HUES48 (cell line): Measurements from ENCODE around the gene CACNA1C.
"Not testable (repeated sequence)": the region's sequence is repeated elsewhere in the genome, so short reads cannot be mapped to it uniquely, and the experiment has no call there.

Source experiments
- H3K27ac ChIP-seq: one replicate; pipeline ENCODE4 v1.7.0; 2013; ENCODE audit warnings: low read depth, low read length, inconsistent platforms
- H3K27me3 ChIP-seq: 2 replicates; pipeline ENCODE4 v1.6.1; 2013; ENCODE audit warnings: mild to moderate bottlenecking, low read length; ENCODE audit not compliant: control insufficient read depth, insufficient read depth
- H3K36me3 ChIP-seq: 2 replicates; pipeline ENCODE4 v1.6.1; 2013; ENCODE audit warnings: low read length; ENCODE audit not compliant: control insufficient read depth, insufficient read depth
- H3K4me1 ChIP-seq: 2 replicates; pipeline ENCODE4 v1.6.1; 2013; ENCODE audit warnings: mild to moderate bottlenecking, low read length; ENCODE audit not compliant: control insufficient read depth, insufficient read depth
- H3K4me3 ChIP-seq: 2 replicates; pipeline ENCODE4 v1.5.1; 2013; ENCODE audit warnings: mild to moderate bottlenecking, low read depth, low read length
- H3K9ac ChIP-seq: 2 replicates; pipeline ENCODE4 v1.6.1; 2013; ENCODE audit warnings: mild to moderate bottlenecking, low read depth, low read length, moderate library complexity
- H3K9me3 ChIP-seq: 2 replicates; pipeline ENCODE4 v1.6.1; 2013; ENCODE audit warnings: low read length; ENCODE audit not compliant: control insufficient read depth, insufficient read depth

The CACNA1C gene

DNA sequence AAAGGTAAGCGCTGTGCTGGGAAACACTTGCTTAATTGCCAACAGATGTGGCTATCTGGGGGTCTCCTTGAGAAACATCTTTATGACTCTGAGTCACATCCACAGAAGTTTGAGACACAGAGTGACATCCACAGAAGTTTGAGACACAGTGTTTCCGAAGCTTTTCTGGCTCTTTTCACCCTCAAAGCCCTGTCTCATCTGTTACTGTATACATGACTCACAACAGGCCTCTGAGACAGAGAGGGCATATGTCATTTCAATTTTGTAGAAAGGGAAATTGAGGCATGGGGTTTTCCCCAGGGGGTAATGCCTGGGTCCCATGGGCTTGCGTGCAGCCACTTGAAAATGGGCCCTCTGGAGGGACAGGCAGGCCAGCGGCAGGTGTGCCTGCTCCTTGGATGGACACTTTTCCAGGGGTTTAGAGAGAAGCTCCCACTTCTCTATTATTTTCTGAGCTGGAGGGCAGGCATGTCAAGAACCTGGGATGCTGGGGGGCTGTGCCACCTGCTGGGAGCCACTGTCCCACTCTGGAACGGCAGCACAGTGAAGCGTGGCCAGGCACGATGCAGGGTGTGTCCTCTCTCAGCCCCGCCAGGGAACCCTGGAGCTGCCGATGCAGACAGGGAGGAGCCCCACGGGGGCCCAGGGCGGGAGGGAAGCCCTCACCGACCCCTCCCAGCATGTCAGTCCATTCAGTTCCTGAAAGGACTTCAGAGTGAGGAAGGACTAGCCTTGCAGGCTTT is 630.7 kb downstream of the CACNA1C start:
- Histone ChIP-seq H3K4me1 (peaks cover 11% of the 10 kb centered on the region; the same call in 1 of the 2 replicates), H3K27me3 (no peaks in the 10 kb centered on the region), H3K9me3 (no peaks in the 10 kb centered on the region), H3K4me3 (no peak overlapping the region), H3K36me3 (no peaks in the 10 kb centered on the region), H3K9ac (no peak overlapping the region), H3K27ac (no peak overlapping the region)

DNA sequence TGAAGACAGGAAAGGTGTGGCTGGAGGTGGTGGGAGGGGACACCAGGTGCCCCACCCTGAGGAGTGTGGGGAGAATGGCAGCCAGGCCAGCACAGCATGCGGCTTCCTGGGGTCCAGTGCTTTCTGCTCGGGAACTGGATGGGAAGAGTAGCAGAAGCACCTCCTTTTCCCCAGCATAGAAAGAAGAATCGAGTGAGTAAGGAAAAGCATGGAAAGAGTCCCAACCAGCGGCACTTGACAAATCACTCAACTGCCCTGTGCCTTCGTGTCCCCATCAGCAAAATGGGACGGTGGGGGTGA is 631.2 kb downstream of the CACNA1C start:
- not testable (repeated sequence) for H3K9ac ChIP-seq, H3K36me3 ChIP-seq, H3K4me3 ChIP-seq, H3K27ac ChIP-seq, H3K9me3 ChIP-seq, H3K27me3 ChIP-seq
- peaks cover 11% of the 10 kb centered on the region; the same call in 1 of the 2 replicates for H3K4me1 ChIP-seq

DNA sequence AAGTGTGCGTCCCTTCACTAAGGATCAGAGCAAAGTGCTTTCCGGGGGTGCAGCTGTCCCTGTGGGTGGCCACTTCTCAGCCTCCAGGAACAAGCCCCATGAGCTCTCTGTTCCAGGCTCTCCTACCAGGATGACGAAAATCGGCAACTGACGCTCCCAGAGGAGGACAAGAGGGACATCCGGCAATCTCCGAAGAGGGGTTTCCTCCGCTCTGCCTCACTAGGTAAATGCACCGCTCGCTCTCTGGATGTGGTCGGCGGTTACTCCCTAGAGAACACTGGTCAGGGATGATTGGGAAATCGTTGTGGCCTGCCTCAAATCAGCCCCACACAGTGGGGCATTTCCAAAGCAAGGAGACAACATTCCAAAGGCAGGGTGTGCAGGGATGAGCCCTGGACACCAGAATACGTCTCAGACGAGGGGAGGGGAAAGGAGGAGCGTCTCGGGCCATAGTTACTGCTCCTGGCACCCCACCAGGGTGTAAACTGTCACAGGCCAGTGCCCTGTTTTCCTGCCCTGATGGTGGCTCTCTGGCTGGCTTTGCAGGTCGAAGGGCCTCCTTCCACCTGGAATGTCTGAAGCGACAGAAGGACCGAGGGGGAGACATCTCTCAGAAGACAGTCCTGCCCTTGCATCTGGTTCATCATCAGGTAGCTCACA is 633.0 kb downstream of the CACNA1C start:
- H3K9me3 ChIP-seq, H3K36me3 ChIP-seq, H3K4me3 ChIP-seq, H3K9ac ChIP-seq, H3K27ac ChIP-seq: not testable (repeated sequence)
- Histone ChIP-seq H3K4me1 (peaks cover 14% of the 10 kb centered on the region), H3K27me3 (peaks cover 11% of the 10 kb centered on the region)

DNA sequence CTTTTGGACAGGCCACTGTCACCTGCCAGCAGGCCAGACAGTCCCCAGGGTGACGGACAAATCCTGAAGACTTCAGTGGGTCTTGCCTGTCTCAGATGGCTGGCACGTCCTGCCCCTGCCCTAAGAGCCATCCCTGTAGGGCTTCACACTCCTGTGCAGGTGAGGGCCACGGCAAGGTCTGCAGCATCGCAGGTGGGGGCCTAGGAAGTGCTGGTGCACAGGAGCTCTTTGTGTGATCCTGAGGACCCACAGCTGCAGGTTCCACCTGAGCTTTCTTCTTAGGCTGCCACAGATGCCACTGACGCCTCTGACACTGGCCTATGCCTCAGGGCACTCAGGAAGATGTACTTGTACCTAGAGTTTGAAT is 633.5 kb downstream of the CACNA1C start:
- H3K4me3 ChIP-seq = no peak overlapping the region
- no peak overlapping the region for H3K9ac ChIP-seq
- no peaks in the 10 kb centered on the region for H3K9me3 ChIP-seq
- H3K36me3 ChIP-seq = no peaks in the 10 kb centered on the region
- peaks cover 13% of the 10 kb centered on the region for H3K27me3 ChIP-seq
- H3K27ac ChIP-seq = no peak overlapping the region
- peaks cover 15% of the 10 kb centered on the region for H3K4me1 ChIP-seq

DNA sequence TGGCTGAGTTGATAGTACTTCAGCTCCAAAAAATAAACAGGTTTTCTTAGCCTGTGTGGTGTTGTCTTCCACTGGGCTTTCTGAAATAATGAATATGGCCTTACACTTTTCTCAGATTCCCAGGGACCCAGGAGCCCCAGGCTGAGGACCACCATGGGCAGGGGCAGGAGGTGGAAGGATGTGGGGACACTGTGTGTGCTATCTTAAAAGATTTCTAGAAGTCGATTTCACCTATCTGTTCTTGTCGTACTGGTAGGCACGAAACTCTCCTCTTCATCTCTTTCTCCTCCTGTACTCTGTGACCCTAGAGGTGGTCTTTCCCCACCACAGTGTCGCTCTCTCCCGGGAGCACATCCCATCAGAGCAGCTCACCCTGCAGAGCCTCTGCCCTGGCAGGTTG is 634.3 kb downstream of the CACNA1C start:
- Histone ChIP-seq H3K4me3 (no peak overlapping the region), H3K9me3 (no peaks in the 10 kb centered on the region), H3K36me3 (no peaks in the 10 kb centered on the region), H3K27ac (no peak overlapping the region), H3K4me1 (peaks cover 15% of the 10 kb centered on the region), H3K27me3 (peaks cover 13% of the 10 kb centered on the region), H3K9ac (no peak overlapping the region)

DNA sequence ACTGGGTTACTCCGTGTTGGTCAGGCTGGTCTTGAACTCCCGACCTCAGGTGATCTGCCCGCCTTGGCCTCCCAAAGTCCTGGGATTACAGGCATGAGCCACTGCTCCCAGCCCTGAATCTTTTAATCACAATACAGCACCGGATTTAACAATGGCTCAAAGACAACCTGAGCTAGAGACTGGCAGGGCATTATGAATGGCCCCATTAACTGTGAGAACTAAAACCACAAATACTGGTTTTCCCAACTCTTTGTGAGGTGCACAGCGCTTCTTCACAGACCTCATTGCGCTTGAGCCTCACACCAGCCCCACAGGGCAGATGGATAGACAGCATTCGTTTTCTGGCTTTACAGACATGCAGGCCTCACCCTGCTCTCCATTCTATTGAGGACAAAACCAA is 634.9 kb downstream of the CACNA1C start:
- no peaks in the 10 kb centered on the region for H3K9me3 ChIP-seq
- H3K27ac ChIP-seq = no peak overlapping the region
- H3K9ac ChIP-seq = no peak overlapping the region
- peaks cover 15% of the 10 kb centered on the region for H3K4me1 ChIP-seq
- H3K36me3 ChIP-seq = no peaks in the 10 kb centered on the region
- peaks cover 13% of the 10 kb centered on the region for H3K27me3 ChIP-seq
- H3K4me3 ChIP-seq = no peak overlapping the region

DNA sequence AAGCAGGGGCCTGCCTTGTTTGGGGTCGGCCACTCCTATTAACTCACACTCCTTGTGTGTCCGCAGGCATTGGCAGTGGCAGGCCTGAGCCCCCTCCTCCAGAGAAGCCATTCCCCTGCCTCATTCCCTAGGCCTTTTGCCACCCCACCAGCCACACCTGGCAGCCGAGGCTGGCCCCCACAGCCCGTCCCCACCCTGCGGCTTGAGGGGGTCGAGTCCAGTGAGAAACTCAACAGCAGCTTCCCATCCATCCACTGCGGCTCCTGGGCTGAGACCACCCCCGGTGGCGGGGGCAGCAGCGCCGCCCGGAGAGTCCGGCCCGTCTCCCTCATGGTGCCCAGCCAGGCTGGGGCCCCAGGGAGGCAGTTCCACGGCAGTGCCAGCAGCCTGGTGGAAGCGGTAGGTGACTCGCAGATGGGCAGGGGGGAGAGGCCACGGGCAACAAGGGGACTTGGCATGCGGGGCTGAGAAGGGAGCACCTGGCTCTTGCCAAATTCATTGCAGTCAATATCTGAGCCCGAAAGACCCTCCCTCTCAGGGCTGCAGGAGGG is 635.7 kb downstream of the CACNA1C start:
- H3K9ac ChIP-seq = no peak overlapping the region
- H3K27me3 ChIP-seq = peaks cover 13% of the 10 kb centered on the region
- no peaks in the 10 kb centered on the region for H3K36me3 ChIP-seq

DNA sequence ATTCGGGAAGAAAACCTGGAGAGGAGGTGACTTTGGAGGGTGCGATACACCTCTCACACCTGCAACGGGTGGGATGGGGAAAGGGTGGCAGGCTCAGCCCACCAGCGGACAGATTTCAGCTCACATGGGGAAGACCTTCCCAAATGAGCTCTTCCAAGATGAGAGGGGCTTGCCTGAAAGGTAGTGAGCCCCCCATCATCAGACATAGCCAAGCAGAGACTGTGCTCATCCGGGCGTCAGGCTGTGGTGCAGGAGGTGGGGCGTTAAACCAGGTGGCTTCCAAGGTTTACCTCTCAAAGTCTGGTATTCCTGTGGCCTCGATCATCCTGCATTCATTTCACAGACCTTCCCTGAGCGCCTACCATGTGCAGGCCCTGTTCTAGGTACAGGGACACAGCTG is 636.6 kb downstream of the CACNA1C start:
- H3K4me3 ChIP-seq = no peak overlapping the region
- peaks cover 13% of the 10 kb centered on the region for H3K27me3 ChIP-seq
- H3K36me3 ChIP-seq = no peaks in the 10 kb centered on the region
- H3K9me3 ChIP-seq = no peaks in the 10 kb centered on the region
- H3K9ac ChIP-seq = no peak overlapping the region
- no peak overlapping the region for H3K27ac ChIP-seq
- peaks cover 11% of the 10 kb centered on the region for H3K4me1 ChIP-seq

More for the DNA sequence above, 635.7 kb downstream of the CACNA1C start:
- H3K4me3 ChIP-seq = no peak overlapping the region
- H3K27ac ChIP-seq = no peak overlapping the region
- peaks cover 18% of the 10 kb centered on the region for H3K4me1 ChIP-seq
- no peaks in the 10 kb centered on the region for H3K9me3 ChIP-seq

DNA sequence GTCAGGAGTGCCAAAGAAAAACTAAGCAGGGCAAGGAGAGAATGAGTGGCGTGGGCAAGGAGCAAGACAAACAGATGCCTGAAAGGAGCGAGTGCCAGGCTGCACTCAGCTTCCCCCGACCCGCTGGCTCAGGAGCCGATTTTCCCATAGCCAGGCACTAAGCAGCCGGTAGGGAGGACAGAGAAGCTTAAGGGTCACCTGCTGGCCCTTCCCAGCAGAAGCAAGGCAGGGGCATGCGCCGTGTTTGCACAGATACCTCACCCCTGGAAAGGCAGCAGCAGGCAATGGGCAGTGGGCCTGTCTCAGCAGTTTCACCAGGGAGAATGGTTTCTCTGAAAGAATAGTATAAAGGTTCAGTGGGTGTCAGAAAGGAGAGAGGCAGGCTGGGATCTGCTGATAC is 637.1 kb downstream of the CACNA1C start:
- Histone ChIP-seq H3K36me3 (no peaks in the 10 kb centered on the region), H3K4me3 (no peak overlapping the region), H3K27ac (no peak overlapping the region), H3K9ac (no peak overlapping the region), H3K4me1 (peaks cover 7% of the 10 kb centered on the region; the same call in 1 of the 2 replicates), H3K27me3 (peaks cover 13% of the 10 kb centered on the region), H3K9me3 (no peaks in the 10 kb centered on the region)

DNA sequence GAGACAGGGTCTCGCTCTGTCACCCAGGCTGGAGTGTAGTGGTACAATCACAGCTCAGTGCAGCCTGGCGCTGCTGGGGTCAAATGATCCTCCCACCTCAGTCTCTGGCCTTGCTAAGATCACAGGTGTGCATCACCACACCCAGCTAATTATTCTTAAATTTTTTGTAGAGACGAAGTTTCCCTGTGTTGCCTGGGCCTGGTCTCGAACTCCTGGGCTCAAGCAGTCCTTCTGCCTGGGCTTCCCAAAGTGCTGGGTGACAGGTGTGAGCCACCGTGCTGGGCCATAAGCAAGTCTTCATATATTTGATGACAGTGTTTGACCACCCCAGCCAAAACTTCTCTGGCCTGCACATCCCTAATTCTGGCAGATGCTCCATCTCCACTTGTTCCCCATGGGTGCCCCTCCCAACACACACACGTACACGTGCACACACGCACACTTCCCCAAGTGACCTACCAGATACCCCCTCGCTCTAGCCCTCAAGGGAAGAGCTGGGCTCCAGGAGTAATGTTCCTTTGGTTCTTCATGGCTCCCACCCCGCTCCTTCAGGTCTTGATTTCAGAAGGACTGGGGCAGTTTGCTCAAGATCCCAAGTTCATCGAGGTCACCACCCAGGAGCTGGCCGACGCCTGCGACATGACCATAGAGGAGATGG is 637.7 kb downstream of the CACNA1C start:
- Histone ChIP-seq H3K9ac (0 out of 2 replicates have a peak overlapping the region, but pooled peaks have one; percentile 19), H3K36me3 (no peaks in the 10 kb centered on the region), H3K4me1 (peaks cover 7% of the 10 kb centered on the region; the same call in 1 of the 2 replicates), H3K4me3 (peak overlapping the region; percentile 74), H3K27ac (no peak overlapping the region), H3K9me3 (no peaks in the 10 kb centered on the region), H3K27me3 (peaks cover 13% of the 10 kb centered on the region)

DNA sequence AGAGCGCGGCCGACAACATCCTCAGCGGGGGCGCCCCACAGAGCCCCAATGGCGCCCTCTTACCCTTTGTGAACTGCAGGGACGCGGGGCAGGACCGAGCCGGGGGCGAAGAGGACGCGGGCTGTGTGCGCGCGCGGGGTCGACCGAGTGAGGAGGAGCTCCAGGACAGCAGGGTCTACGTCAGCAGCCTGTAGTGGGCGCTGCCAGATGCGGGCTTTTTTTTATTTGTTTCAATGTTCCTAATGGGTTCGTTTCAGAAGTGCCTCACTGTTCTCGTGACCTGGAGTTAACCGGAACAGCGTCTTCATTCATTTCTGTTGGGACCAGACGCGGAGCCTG is 638.2 kb downstream of the CACNA1C start:
- peaks cover 7% of the 10 kb centered on the region; the same call in 1 of the 2 replicates for H3K4me1 ChIP-seq
- H3K4me3 ChIP-seq = peak overlapping the region; percentile 74
- peaks cover 13% of the 10 kb centered on the region for H3K27me3 ChIP-seq
- no peaks in the 10 kb centered on the region for H3K36me3 ChIP-seq
- H3K9me3 ChIP-seq = no peaks in the 10 kb centered on the region
- no peak overlapping the region for H3K27ac ChIP-seq
- 0 out of 2 replicates have a peak overlapping the region, but pooled peaks have one; percentile 19 for H3K9ac ChIP-seq
